T-helper 22 cell (primary cell): ENCODE results near the gene CHRND.
"Not testable (repeated sequence)": the region's sequence is repeated elsewhere in the genome, so short reads cannot be mapped to it uniquely, and the experiment has no call there.

Source experiments
- DNase-seq: peaks from one replicate; pipeline ENCODE4 v3.0.0-alpha.2; 2020; ENCODE audit warnings: low read depth

The CHRND gene

DNA sequence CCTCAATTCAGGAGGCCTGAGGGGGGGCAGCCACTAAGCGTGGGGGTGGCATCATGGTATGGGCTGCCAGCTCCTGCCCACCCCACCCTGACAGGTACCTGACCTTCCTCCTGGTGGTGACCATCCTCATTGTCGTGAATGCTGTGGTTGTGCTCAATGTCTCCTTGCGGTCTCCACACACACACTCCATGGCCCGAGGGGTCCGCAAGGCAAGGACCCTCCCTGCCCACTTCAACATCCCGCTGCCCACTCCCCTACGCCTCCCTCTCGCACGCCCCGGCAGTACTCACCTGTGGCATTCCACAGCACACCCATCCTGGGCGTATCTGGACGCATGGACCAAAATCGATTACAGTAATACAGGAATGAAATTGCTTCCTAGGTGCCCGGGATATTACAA lies 17.5 kb downstream of the CHRND start:
- DNase-seq = no peak

GRCh38 chr2:232543928-232544631 lies 18.1 kb downstream of the CHRND start:
- DNase-seq = no peak

DNA sequence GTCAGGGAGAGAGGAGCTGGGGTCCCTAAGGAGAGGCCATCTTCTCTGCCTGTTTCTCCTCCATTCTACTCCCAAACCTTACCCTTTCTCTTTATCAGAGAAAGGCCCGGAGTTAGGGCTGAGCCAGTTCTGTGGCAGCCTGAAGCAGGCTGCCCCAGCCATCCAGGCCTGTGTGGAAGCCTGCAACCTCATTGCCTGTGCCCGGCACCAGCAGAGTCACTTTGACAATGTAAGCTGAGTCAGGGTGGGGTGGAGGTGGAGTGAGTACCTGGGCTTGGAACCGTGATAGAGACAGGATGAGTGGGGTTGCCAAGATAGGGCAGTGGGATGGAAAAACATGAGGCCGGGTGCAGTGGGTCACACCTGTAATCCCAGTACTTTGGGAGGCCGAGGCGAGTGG lies 18.7 kb downstream of the CHRND start:
- DNase-seq = no peak

GRCh38 chr2:232545511-232546375 lies 19.8 kb downstream of the CHRND start:
- DNase-seq = no peak

DNA sequence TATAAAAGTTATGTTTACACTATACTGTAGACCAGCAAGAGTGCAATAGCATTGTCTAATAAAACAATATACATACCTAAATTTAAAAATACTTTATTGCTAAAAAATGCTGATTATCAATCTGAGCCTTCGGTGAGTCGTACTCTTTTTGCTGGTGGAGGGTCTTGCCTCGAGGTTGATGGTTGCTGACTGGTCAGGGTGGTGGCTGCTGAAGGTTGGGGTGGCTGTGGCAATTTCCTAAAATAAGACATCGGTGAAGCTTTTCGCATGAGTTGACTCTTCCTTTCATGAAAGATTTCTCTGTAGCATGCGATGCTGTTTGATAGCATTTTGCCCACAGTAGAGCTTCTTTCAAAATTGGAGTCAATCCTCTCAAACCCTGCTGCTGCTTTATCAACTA lies 22.0 kb downstream of the CHRND start:
- DNase-seq = no peak

DNA sequence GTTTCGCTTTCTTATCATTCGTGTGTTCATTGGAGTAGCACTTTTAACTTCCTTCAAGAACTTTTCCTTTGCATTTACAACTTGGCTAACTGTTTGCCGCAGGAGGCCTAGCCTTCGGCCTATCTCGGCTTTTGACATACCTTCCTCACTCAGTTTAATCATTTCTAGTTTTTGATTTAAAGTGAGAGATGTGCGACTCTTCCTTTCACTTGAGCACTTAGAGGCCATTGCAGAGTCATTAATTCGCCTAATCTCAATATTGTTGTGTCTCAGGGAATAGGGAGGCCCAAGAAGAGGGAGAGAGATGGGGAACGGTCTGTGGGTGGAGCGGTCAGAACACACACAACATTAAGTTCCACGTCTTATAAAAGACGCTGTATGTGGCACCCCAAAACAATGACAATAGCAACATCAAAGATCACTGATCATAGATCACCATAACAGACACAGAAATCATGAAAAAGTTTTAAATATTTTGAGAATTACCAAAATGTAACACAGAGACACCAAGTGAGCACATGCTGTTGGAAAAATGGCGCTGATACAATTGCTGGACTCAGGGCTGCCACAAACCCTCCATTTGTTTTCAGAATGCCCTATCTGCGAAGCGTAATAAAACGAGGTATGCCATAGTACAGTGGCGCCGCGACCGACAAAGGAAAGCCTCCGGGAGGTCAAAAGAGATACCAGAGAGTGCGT lies 23.8 kb downstream of the CHRND start:
- no peak for DNase-seq

DNA sequence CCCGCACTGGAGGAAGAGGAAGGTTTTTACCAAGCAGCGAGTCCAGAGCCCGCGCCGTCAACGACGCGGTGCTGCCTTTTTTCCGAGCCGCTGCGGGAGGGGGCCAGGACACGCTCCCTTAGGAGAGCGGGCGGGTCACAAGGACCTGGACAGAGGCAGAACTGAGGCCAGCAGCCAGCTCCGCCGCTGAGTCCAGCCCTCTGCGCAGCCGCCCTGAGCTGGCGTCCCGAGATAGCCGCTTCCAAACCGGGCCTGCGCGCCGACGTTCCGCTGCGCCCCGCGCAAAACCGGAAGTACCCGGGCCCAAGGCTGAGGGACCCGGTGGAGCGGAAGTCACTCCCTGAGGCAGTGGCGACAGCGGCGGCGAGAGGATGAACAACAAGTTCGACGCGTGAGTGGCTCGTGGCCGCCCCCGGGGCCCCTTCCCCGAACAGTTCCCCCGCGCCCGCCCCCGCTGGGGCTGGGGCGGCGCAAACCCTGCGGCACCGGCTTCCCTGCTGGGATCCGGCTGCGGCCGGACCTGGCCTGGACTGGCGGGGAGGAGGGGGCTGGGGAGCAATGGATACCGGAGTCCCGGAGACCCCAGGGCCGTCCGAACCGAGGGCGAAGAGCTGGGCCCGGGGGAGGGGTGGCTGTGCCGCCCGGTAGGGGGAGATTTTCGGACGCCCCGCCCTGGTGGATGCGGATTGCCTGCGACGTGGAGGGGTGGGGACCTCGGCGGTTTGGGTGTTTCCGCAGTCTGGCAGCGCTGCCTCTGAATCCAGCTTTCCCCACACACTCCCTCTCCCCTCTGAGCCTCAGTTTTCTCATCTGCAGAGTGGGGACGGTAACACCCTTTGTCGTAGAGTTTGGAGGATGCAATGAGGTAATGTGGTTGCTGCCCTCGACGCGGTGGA lies 24.6 kb downstream of the CHRND start, which contains the start of the genes EIF4E2 and TIGD1:
TSS of gene EIF4E2 (plus strand) at position 336 of the 896 bp plus-strand sequence. CDS start at position 372, 36 bp downstream.
TSS of gene TIGD1 (minus strand) at position 204 of the 896 bp plus-strand sequence. CDS start 675 bp downstream, outside the sequence.
- peak; percentile 83 for DNase-seq

GRCh38 chr2:232551250-232551638 lies 25.3 kb downstream of the CHRND start:
- no peak for DNase-seq

- DNase-seq = no peak
Measured at GRCh38 chr2:232551776-232552175, 25.8 kb downstream of the CHRND start.

- no peak for DNase-seq
Measured at GRCh38 chr2:232556426-232556825, 30.5 kb downstream of the CHRND start.

DNA sequence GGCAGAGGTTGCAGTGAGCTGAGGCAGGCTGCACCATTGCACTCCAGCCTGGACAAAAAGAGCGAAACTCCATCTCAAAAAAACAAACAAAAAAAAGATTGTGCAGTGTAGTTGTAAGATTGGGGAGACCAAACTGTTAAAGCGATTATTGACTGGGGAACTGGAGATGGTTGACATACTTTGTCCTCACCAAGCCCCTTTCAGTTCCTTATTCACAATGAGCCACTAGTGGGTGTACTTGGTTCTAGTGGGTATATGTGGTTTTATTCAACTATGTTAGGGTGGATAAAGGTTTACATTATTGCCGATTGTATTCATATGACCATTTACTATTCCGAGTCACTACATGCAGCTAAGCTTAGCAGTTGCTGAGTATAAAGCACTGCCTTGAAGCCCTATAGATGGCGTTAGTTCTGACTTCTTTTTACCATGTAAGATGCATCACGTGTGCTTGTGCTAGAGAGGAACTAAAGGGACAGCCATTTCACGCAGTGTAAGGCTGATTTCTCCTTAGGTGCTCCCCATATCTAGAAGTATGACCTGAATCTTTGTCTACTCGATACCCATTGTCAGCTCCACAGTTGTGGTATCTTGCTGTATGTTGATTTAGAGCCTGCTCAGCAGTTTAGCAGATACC lies 36.7 kb downstream of the CHRND start:
- DNase-seq = no peak

- no peak for DNase-seq
Measured at GRCh38 chr2:232563580-232563979, 37.6 kb downstream of the CHRND start.

DNA sequence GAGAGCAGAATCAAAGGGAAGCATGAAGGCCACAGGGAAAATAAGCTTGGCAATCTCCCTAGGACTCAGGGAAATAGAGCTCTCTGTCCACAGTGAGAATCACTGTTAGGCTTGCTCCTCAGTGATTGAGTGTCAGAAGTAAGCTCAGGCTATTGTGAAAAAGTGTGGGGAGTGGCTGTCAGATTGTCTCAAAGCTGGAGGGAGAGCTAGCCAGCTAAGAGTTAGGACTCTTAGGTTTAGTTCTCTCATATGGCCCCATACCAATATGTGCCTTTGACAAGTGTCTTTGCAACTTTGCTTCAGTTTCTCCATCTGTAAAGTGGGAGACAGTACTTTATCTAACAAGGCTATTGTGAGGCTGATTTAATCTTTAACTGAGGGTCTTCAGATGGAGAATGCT lies 41.8 kb downstream of the CHRND start:
- no peak for DNase-seq

DNA sequence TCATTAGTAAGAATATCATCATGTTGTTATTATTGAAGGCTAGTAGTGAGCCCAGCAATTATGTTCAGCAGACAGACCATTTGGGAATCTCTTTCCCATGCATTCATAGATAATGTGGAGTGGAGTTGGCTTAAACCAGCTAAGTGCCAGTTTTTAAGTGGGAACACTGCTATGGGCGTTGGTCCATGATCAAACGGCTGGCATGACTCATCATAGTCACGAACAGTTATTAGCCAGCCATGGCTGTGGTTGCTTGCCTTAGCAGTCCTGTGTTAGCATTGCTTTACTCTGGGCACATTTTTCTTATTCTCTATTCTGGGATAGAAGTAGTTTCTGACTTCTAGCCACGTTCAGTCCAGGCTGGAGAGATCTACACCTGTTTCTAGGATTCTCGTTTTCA lies 42.2 kb downstream of the CHRND start:
- DNase-seq = no peak

- DNase-seq = no peak
Measured at GRCh38 chr2:232569541-232569940, 43.6 kb downstream of the CHRND start.

- DNase-seq = not testable (repeated sequence)
Measured at GRCh38 chr2:232570481-232570880, 44.5 kb downstream of the CHRND start.

- DNase-seq = no peak
Measured at GRCh38 chr2:232571026-232571474, 45.1 kb downstream of the CHRND start.

DNA sequence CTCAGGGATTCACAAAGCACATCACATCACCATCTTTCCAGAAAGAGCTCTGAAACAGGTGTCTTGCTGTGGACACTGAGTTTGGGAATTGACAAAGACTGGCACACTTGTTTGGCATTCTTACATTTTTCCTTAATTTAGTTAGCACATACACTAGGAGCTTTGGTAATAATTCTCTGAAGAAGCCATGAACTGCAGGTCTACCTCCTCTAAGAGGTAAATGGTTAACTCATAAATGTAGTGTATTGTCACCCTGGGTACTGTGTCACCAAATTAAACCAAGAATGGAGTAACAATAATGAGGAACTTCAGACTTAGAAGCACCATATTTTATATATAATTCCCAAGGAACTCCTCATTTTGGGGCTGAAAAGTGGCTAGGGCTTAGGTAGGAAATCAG lies 47.1 kb downstream of the CHRND start:
- DNase-seq = no peak

DNA sequence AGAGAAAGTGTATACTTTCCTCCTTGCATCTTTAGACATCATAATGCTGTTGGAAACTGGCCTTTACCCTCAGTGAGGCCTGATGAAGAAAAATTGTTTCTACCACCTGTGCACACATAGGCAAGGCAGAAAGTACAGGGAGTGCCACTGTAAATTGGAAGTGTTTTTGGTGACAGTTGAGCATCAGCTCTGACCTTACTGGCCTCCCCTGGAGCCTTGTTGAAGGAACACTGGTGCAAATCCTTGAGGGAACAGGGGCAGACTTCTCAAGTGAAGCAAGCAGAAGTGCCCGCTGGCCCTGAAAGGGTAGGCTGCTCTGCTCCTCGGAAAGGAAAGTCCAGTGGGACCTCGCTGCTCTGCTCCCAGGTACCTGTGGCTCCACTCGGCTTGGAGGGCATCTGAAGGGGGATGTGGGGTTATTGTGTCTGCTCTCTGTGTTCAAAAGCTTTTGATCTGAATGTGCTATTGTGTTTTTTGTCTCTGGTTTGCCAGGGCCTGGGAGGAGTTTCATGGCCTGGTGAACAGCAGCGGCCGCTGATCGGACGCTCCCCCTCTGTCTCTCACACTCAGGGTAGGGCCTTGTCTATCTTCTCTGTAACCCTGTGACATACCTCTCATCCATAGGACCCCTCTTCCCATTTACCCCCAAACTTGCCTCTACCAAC lies 47.9 kb downstream of the CHRND start:
- DNase-seq = no peak

- DNase-seq = no peak
Measured at GRCh38 chr2:232574674-232575403, 48.9 kb downstream of the CHRND start.
